ENCODE data around the gene PCDHGB6. TPM values are rescaled to one million over a fixed set of nuclear protein-coding genes. Genes with fewer than 3 reads are reported as not detected.

Gene PCDHGB6
- total RNA-seq, 1 donor from 2014 or later: 11.9 TPM

- DNase-seq (ENCODE audit: low spot score): no peak
- intact Hi-C loops (cut with DNase I): loop anchor here (5.0 kb wide), 1 partner anchor 36 kb away; the partner anchor contains the start of gene PCDHGC3
These were observed 33.9 kb downstream of the PCDHGB6 start for GRCh38 chr5:141441571-141442170.

Other genes starting within 250 kb of the PCDHGB6 start
- 0.67 TPM for gene PCDHB7, start 235.4 kb upstream of the PCDHGB6 start, total RNA-seq
- 2.3 TPM for gene PCDHB8, start 230.2 kb upstream of the PCDHGB6 start, total RNA-seq
- 2.2 TPM for gene PCDHB16, start 225.6 kb upstream of the PCDHGB6 start, total RNA-seq
- 1.3 TPM for gene PCDHB9, start 220.9 kb upstream of the PCDHGB6 start, total RNA-seq
- gene PCDHB10, start 215.7 kb upstream of the PCDHGB6 start, total RNA-seq: 0.94 TPM
- gene PCDHB11, start 208.4 kb upstream of the PCDHGB6 start, total RNA-seq: 1.9 TPM
- gene PCDHB12, start 199.3 kb upstream of the PCDHGB6 start, total RNA-seq: 1.1 TPM
- gene PCDHB13, start 194.1 kb upstream of the PCDHGB6 start, total RNA-seq: 4.8 TPM
- 4.4 TPM for gene PCDHB14, start 184.7 kb upstream of the PCDHGB6 start, total RNA-seq
- gene PCDHB15, start 162.6 kb upstream of the PCDHGB6 start, total RNA-seq: 9.9 TPM
- gene SLC25A2, start 104.0 kb upstream of the PCDHGB6 start, total RNA-seq: not detected
- 116 TPM for gene TAF7, start 87.2 kb upstream of the PCDHGB6 start, total RNA-seq
- 4.6 TPM for gene PCDHGA1, start 77.5 kb upstream of the PCDHGB6 start, total RNA-seq
- gene PCDHGA2, start 69.3 kb upstream of the PCDHGB6 start, total RNA-seq: 17.3 TPM
- gene PCDHGA3, start 64.2 kb upstream of the PCDHGB6 start, total RNA-seq: 22.9 TPM
- gene PCDHGB1, start 57.9 kb upstream of the PCDHGB6 start, total RNA-seq: 12.6 TPM
- gene PCDHGA4, start 53.0 kb upstream of the PCDHGB6 start, total RNA-seq: 15.6 TPM
- gene PCDHGB2, start 48.0 kb upstream of the PCDHGB6 start, total RNA-seq: 16.2 TPM
- gene PCDHGA5, start 43.9 kb upstream of the PCDHGB6 start, total RNA-seq: 9.7 TPM
- gene PCDHGB3, start 37.8 kb upstream of the PCDHGB6 start, total RNA-seq: 14.2 TPM
- gene PCDHGA6, start 34.1 kb upstream of the PCDHGB6 start, total RNA-seq: 11.5 TPM
- 11.8 TPM for gene PCDHGA7, start 25.3 kb upstream of the PCDHGB6 start, total RNA-seq
- 12.5 TPM for gene PCDHGB4, start 20.3 kb upstream of the PCDHGB6 start, total RNA-seq
- gene PCDHGA8, start 15.4 kb upstream of the PCDHGB6 start, total RNA-seq: 14.0 TPM
- 13.9 TPM for gene PCDHGB5, start 10.1 kb upstream of the PCDHGB6 start, total RNA-seq
- gene PCDHGA9, start 5.2 kb upstream of the PCDHGB6 start, total RNA-seq: 9.6 TPM
- gene PCDHGA10, start 5.0 kb downstream of the PCDHGB6 start, total RNA-seq: 11.0 TPM
- gene PCDHGB7, start 9.7 kb downstream of the PCDHGB6 start, total RNA-seq: 16.4 TPM
- 9.6 TPM for gene PCDHGA11, start 13.0 kb downstream of the PCDHGB6 start, total RNA-seq
- 10.3 TPM for gene PCDHGA12, start 22.5 kb downstream of the PCDHGB6 start, total RNA-seq
- gene PCDHGC3, start 67.9 kb downstream of the PCDHGB6 start, total RNA-seq: 16.9 TPM
- gene PCDHGC4, start 77.0 kb downstream of the PCDHGB6 start, total RNA-seq: 5.8 TPM
- gene PCDHGC5, start 81.1 kb downstream of the PCDHGB6 start, total RNA-seq: 6.1 TPM
- gene DIAPH1, start 211.0 kb downstream of the PCDHGB6 start, total RNA-seq: 77.7 TPM
- 34.1 TPM for gene HDAC3, start 228.8 kb downstream of the PCDHGB6 start, total RNA-seq
- gene RELL2, start 229.0 kb downstream of the PCDHGB6 start, total RNA-seq: 0.70 TPM
- gene FCHSD1, start 243.4 kb downstream of the PCDHGB6 start, total RNA-seq: 4.1 TPM

Measured in cardiac septum (tissue), 1 donor.